ENCODE results near the gene MYOG. TPM values are rescaled to one million over a fixed set of nuclear protein-coding genes. Genes with fewer than 3 reads are reported as not detected.

The MYOG gene
- total and polyA plus RNA-seq, 2 donors (not counting 1 experiment from before 2014, with no cell fraction given): not detected

DNA sequence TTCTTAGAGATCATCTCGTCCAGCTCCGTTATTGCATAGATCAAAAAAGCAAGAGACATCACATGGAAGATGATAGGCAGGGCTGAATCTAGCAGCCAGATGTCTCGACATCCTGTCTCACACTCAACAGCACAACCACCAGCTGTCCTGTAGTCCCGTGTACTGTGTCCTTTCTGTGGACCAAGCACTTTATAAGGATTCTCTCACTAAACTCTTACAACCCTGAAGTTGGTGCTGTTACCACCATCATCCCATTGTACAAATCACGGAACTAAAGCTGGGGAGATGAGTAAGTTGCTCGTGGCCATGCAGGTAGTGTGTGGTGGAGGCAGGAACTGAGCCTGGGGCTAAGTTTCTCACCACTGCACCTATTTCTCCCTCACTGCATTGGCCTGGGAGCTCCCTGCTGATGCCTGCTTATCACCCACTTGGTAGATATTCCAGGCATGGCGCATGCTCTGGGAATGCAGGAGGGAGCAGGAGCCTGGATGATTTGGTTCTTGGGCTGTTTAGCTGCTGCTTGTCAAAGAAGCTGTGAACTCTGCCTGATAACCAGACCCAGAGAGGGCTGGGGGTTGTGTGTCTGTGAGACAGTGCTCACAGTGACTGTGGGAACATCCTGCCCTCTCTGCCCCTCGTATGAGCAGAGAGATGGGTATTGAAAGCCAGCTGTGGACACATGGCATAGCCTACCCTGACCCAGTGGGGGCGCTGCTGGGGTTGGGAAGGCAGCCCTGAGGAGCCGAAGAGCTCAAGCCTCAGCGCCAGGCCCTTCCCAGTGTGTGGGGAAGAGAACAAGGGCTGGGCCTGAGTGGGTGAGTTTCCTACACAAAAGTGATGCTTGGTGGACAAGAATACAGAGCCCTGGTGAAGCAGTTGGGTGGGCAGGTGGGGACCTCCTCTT lies 46.0 kb downstream of the MYOG start:
- H3K27me3 Mint-ChIP-seq: peaks cover 12% of the 10 kb centered on the region
- peaks cover 0 to 10% (median 2%) of the 10 kb centered on the region in 4 experiments for H3K27me3 ChIP-seq (replicated peaks in 1 of 4; ENCODE audit: control extremely low read depth in 1 of 4, control insufficient read depth in 3 of 4, insufficient read depth in 4 of 4, low read length in 3 of 4)
- ATAC-seq (ENCODE audit: low read depth): no peak
- H3K79me2 ChIP-seq (ENCODE audit: control insufficient read depth, insufficient read depth, low read length): no peaks in the 10 kb centered on the region
- DNase-seq: no peak
- H3K9ac ChIP-seq (ENCODE audit: low read length): no peak overlapping the region
- no peaks in the 10 kb centered on the region for H4K20me1 ChIP-seq (ENCODE audit: control insufficient read depth, insufficient read depth, low read length, poor library complexity, severe bottlenecking)
- TF ChIP-seq CTCF (IDR thresholded peaks at IDR 0.05): peak; percentile 55
- TF ChIP-seq EZH2 (IDR thresholded peaks at IDR 0.05; ENCODE audit: borderline replicate concordance, insufficient read depth, low read depth, low read length, poor library complexity, severe bottlenecking): no peak
- CTCF ChIA-PET: interaction anchor here (0.7 to 5.8 kb wide), 29 partner anchors 10 to 664 kb away, joined by 3 to 135 read pairs (median 5); partner anchors contain the start of gene PPFIA4
- peaks cover 0 to 2% of the 10 kb centered on the region in 2 donors for H3K4me1 ChIP-seq (ENCODE audit: control insufficient read depth in 2 of 2, insufficient read depth in 2 of 2, low read length in 2 of 2)
- H3K4me3 ChIP-seq (ENCODE audit: control extremely low read depth in 1 of 5, extremely low read depth in 1 of 5, insufficient read depth in 1 of 5, low read depth in 2 of 5, low read length in 4 of 5): no peak overlapping the region
- H3K27ac ChIP-seq (ENCODE audit: low read length in 2 of 2): no peak overlapping the region
- no peak overlapping the region for H3K4me3 Mint-ChIP-seq
- H3K9me3 Mint-ChIP-seq (ENCODE audit: insufficient read depth): no peaks in the 10 kb centered on the region
- peaks cover 1% of the 10 kb centered on the region for H3K4me1 Mint-ChIP-seq
- no peaks in the 10 kb centered on the region for H3K9me3 ChIP-seq (ENCODE audit: control extremely low read depth in 1 of 3, control insufficient read depth in 2 of 3, insufficient read depth in 1 of 3, low read length in 2 of 3)
- H3K27ac Mint-ChIP-seq: no peak overlapping the region
- intact Hi-C loops (cut with micrococcal nuclease): no loop called here
- H3K36me3 ChIP-seq (replicated peaks in 1 of 2; ENCODE audit: control extremely low read depth in 1 of 2, control insufficient read depth in 1 of 2, extremely low read depth in 1 of 2, insufficient read depth in 2 of 2, low read length in 1 of 2): no peaks in the 10 kb centered on the region
- 49% methylated on average over 9 of the region's 11 CpGs for WGBS (ENCODE audit: insufficient coverage)
- POLR2A ChIA-PET: no interaction called here
- no peak overlapping the region for H3K4me2 ChIP-seq (replicated peaks; ENCODE audit: low read depth, low read length, poor library complexity, severe bottlenecking)
- no peak overlapping the region for H2AFZ ChIP-seq (ENCODE audit: insufficient read depth, low read depth, low read length, poor library complexity, severe bottlenecking)
